ENCODE measurements around the gene WWC2. TPM values are rescaled to one million over a fixed set of nuclear protein-coding genes. Genes with fewer than 3 reads are reported as not detected.

The WWC2 gene
- total RNA-seq, 1 experiment from 2014 or later: 27.7 TPM

GRCh38 chr4:183256756-183257385, 157.8 kb downstream of the WWC2 start:
- peak; percentile 39 for DNase-seq (ENCODE audit: low spot score)

DNA sequence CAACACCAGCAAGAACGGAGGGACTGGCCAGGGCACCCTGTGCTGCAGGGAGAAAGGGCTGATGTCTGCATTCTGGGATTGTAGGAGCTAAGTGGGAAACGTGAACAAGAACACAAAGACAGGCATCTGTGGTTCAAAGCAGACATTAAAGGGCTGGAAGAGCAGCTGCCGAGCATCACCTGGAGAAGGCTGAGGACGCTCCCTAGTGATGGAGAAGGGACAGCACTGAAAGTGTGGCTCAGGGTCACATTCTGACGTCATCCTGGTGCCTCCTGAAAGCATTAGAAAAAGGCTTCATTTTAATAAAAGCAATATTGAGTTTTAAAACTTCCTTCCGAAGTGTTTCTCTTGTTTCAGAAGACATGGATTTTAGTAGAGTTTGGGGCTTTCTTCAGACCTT, 158.8 kb downstream of the WWC2 start:
- DNase-seq (ENCODE audit: low spot score): no peak

- no peak for DNase-seq (ENCODE audit: low spot score)
Observed at GRCh38 chr4:183260491-183261151, 161.6 kb downstream of the WWC2 start.

DNA sequence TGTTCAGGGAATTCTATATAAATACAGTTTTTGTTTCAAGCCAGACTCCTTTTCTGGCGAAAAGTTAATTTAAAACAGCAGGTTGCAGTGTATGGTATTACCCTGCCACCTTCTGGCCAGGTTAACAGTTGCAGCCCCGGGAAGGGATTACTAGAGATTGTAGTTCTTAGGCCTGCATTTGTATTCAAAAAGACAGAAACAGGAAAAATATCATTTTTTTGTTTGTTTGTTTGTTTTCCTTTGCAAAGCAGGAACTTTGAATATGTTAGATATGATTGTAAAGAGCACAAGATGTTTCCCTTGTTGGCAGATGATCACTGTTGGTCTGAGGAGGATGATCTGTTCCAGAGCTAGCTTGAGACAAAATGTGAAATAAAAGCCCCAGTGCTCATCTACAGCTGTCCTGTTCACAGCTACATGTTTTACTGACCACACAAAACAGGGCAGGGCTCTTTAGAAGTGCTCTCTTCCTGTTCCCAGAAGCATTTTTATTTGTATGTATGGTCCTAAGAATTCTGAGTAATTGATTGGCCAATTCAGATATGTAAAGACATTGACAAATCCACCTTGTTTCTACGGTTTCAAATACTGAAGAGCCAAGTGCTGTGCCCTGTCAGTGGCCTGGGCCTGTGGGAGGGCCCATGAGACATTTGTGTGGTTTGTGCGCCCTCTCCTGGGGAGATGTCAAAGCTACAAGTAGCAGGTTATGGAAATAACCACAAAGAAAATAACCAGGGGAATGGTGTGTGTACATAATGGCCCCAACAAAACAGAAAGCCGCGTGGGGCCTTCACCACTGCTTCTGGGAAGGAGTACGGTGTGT, 163.1 kb downstream of the WWC2 start:
- DNase-seq (ENCODE audit: low spot score): peak; percentile 63

DNA sequence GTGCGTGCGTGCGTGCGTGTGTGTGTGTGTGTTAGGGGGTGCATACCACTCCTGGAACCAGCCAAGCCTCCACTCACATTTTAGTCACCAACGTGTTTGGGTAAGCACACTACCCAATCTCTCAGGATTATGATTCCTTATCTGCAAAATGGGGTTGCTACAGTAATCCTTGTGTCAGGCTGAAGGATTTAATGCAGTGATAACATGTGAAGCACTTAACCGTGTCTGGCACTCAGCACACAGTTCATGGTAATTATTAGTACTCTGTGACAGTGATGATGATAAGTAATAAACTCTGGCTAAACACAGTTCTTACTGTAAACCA, 163.7 kb downstream of the WWC2 start:
- no peak for DNase-seq (ENCODE audit: low spot score)

GRCh38 chr4:183263787-183264386, 164.8 kb downstream of the WWC2 start:
- DNase-seq (ENCODE audit: low spot score): no peak

GRCh38 chr4:183264614-183265013, 165.6 kb downstream of the WWC2 start:
- no peak for DNase-seq (ENCODE audit: low spot score)

DNA sequence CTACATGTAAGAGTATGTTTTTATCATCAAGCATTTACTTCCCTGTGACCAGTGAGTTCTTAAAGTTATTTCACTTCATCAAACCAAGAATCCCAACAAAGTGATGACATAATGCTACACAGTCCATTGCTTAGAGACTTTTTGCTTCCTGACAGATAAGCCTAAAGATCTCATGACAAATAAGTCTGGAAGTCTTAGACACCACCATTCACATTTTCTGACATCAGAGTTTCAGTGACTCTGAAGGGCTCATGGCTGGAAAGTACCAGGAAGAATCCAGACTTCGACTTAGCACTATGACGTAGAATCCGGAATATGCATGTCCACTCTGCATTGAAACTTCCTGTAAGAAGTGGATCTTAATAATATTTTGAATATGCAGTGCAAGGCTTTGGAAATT, 167.3 kb downstream of the WWC2 start:
- DNase-seq (ENCODE audit: low spot score): no peak

DNA sequence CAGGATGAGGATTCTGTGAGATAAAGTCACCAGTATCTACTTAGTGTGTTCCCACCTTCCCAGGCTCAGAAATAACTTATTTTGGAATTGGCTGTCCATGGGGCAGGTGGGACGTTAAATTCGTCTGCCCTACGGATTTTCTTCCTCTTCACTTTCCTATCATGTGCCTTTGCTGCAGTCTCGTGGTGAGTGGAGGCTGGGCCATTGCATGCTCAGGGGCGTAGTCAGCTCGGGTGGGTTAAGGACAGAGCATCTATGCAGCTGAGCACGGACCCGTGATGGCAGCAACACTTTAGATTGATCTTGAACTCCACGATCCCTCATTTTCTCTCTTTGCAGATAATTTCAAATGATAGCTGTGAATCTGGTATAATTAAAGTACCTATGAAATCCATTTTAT, 169.5 kb downstream of the WWC2 start:
- DNase-seq (ENCODE audit: low spot score): no peak

- DNase-seq (ENCODE audit: low spot score): no peak
Observed at GRCh38 chr4:183272384-183272783, 173.3 kb downstream of the WWC2 start.

- no peak for DNase-seq (ENCODE audit: low spot score)
Observed at GRCh38 chr4:183276106-183276505, 177.0 kb downstream of the WWC2 start.

DNA sequence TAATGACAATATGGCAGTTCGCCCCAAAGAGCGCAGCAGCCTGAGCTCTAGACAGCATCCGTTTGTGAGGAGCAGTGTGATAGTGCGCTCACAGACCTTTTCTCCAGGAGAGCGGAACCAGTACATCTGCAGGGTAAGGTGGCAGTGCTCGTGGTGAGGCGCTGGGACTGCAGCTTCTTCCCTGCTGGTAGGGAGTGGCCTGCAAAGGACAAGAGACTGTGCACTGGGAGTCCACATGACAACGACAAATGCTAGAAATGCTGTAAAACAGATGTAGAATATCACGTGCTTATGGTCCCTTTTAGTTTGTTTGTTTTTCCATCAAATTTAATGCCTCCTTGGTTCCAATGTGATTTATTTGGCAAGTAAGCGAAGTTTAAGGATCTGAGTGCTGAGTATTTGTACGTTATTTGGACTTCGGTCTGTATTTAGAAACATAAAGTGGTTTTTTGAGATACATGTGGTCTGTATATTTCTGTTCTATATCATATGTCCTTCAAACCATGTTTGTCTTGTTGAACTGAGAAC, 185.3 kb downstream of the WWC2 start:
- no peak for DNase-seq (ENCODE audit: low spot score)

- DNase-seq (ENCODE audit: low spot score): no peak
Observed at GRCh38 chr4:183284965-183285364, 185.9 kb downstream of the WWC2 start.

GRCh38 chr4:183285886-183286285, 186.8 kb downstream of the WWC2 start:
- DNase-seq (ENCODE audit: low spot score): no peak

DNA sequence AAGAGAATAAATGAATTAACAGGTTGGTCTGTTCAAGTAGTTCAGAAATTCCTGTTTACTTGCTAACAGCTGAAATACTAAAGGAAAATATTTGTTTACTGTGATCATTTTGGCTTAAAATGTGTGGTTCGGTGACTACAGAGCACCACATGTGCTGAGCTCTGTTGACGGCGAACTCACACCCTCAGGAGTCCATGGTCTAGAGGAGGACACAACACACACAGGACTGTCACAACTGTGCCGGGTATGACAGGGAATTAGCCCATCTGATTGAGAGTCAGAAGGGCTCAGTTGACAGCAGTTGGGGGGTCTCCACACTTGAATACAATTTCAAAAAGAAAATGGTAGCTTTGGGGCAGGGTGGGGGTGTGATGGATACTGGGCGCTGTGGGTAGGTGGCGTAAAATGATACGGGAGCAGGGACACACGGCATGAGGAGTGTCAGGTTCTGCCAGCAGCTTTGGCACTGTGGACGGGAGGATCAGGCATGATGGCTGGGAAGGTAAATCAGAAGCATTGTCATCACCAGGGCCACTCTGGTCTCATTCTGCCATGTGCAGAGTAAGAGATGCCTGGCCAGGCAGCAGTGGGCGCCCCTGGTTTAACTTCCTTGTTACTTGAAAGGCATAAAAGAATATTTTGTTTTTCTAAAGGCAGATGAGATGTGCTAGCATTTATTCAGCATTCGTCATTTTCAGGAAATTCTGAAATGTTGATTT, 187.7 kb downstream of the WWC2 start:
- DNase-seq (ENCODE audit: low spot score): no peak

- no peak for DNase-seq (ENCODE audit: low spot score)
Observed at GRCh38 chr4:183287309-183287659, 188.2 kb downstream of the WWC2 start.

GRCh38 chr4:183287677-183288076, 188.6 kb downstream of the WWC2 start:
- DNase-seq (ENCODE audit: low spot score): no peak

- DNase-seq (ENCODE audit: low spot score): no peak
Observed at GRCh38 chr4:183288955-183289354, 189.9 kb downstream of the WWC2 start.

GRCh38 chr4:183289688-183290087, 190.6 kb downstream of the WWC2 start:
- peak; percentile 34 for DNase-seq (ENCODE audit: low spot score)

GRCh38 chr4:183291070-183291469, 192.0 kb downstream of the WWC2 start:
- DNase-seq (ENCODE audit: low spot score): no peak

DNA sequence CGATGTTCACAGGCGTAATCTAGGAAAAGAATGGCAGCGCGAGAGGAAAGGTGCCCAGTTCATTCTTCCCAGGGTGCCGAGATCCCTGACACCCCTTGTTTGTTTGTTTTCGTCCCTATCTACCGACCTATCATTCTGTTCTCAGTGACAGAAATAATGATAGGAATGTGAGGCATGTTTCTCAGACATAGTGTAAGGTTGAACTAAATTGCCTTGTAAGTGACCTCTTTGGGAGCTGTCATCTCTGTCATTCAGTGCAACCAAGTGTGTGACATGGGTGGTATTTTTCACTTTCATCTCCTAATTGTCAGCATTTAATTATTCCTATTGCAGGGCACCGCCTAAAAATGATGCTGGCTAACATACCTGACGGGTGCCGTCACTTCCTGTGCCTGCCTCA, 196.7 kb downstream of the WWC2 start:
- peak; percentile 28 for DNase-seq (ENCODE audit: low spot score)

GRCh38 chr4:183297675-183298074, 198.6 kb downstream of the WWC2 start:
- no peak for DNase-seq (ENCODE audit: low spot score)

All from A172 (cell line).